Rectal smooth muscle tissue (tissue), 1 donor: ENCODE data around the gene SPATA33.

Source experiments
- H3K27ac ChIP-seq: one replicate; pipeline ENCODE4 v1.7.0; 2013; ENCODE audit warnings: low read depth, low read length, inconsistent platforms
- H3K27me3 ChIP-seq: one replicate; pipeline ENCODE4 v1.7.0; 2013; ENCODE audit warnings: low read length; ENCODE audit not compliant: control insufficient read depth, insufficient read depth
- H3K36me3 ChIP-seq: one replicate; pipeline ENCODE4 v1.7.0; 2013; ENCODE audit warnings: low read length; ENCODE audit not compliant: control insufficient read depth, insufficient read depth
- H3K4me1 ChIP-seq: one replicate; pipeline ENCODE4 v1.7.0; 2013; ENCODE audit warnings: low read length; ENCODE audit not compliant: control insufficient read depth, insufficient read depth
- H3K4me3 ChIP-seq: one replicate; pipeline ENCODE4 v1.7.0; 2013; ENCODE audit warnings: low read length
- H3K9ac ChIP-seq: one replicate; pipeline ENCODE4 v1.7.0; 2013; ENCODE audit warnings: low read length

Gene SPATA33

DNA sequence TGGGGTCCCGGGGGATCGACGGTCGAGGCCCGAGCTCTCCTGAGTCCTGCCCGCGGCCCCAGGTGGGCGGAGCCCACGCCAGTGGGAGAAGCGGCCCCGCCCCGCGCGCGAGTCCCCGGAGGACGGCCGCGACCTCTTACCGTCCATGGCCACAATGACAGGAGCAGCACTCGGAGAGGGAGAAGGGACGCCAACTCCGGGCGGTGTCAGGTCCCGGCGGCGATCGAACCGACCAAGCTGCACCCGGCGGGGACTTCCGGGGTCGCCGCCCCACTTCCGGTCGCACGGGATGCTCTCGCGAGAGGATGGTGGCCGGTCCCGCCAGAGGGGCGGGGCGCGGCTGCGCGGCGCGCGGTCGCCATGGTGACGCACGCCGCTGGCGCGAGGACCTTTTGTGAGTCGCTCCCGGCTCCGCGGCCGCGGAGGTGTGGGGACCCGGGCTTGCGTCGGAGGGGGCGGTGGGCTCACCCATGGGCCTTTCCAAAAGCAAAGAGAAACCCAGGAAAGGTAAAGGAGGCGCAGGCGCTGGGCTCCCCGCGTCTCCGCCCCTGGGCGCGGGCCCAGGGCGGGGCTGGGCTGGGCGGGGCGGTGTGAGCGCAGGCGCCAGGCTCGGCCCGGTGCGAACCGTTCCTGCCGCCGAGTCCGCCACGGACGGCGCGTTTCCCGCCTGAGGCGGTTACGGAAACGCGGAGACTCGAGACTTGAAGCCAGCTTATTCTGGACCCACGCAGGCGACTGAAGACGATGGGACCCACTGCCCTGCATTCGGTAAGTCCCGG, at the start of gene SPATA33, which contains the start of gene CHMP1A:
SPATA33 (plus strand) TSS at position 395 of the 779 bp plus-strand sequence; CDS start at position 471, 76 bp downstream.
CHMP1A (minus strand) TSS at position 267 of the 779 bp plus-strand sequence; CDS start at position 147, 120 bp downstream.
- H3K27me3 ChIP-seq = no peaks in the 10 kb centered on the region
- peaks cover 12% of the 10 kb centered on the region for H3K4me1 ChIP-seq
- H3K9ac ChIP-seq = peak within 1 kb of the TSS; percentile 62
- peak within 1 kb of the TSS; percentile 98 for H3K4me3 ChIP-seq
- peak within 1 kb of the TSS; percentile 75 for H3K27ac ChIP-seq
- H3K36me3 ChIP-seq = peaks cover 5% of the 10 kb centered on the region

- Histone ChIP-seq H3K27ac (no peak overlapping the region), H3K4me3 (no peak overlapping the region), H3K36me3 (no peaks in the 10 kb centered on the region), H3K27me3 (peaks cover 6% of the 10 kb centered on the region), H3K9ac (no peak overlapping the region), H3K4me1 (no peaks in the 10 kb centered on the region)
Observed at GRCh38 chr16:89607937-89608740, 49.5 kb upstream of the SPATA33 start.

DNA sequence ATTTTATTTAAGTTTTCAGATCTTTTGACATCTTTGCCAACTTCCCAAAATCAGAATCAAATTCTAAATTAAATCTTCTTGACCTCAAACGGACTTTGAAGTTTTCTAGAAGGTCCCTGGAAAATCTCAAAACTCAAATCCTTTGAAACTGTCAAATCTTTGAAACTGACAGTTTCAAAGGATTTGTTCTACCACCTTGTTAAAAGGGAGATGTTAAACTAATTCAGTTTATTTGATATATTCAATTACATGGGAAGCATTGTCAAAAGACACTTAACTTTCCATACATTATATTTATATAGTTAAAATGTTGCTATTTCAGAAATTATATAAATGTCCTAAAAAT, 47.6 kb upstream of the SPATA33 start:
- no peaks in the 10 kb centered on the region for H3K36me3 ChIP-seq
- H3K27ac ChIP-seq = no peak overlapping the region
- no peak overlapping the region for H3K4me3 ChIP-seq
- no peak overlapping the region for H3K9ac ChIP-seq
- peaks cover 10% of the 10 kb centered on the region for H3K27me3 ChIP-seq
- H3K4me1 ChIP-seq = no peaks in the 10 kb centered on the region

- Histone ChIP-seq H3K9ac (no peak overlapping the region), H3K4me3 (no peak overlapping the region), H3K27ac (no peak overlapping the region), H3K27me3 (peaks cover 13% of the 10 kb centered on the region), H3K36me3 (no peaks in the 10 kb centered on the region), H3K4me1 (no peaks in the 10 kb centered on the region)
Observed at GRCh38 chr16:89612415-89613166, 45.0 kb upstream of the SPATA33 start.

DNA sequence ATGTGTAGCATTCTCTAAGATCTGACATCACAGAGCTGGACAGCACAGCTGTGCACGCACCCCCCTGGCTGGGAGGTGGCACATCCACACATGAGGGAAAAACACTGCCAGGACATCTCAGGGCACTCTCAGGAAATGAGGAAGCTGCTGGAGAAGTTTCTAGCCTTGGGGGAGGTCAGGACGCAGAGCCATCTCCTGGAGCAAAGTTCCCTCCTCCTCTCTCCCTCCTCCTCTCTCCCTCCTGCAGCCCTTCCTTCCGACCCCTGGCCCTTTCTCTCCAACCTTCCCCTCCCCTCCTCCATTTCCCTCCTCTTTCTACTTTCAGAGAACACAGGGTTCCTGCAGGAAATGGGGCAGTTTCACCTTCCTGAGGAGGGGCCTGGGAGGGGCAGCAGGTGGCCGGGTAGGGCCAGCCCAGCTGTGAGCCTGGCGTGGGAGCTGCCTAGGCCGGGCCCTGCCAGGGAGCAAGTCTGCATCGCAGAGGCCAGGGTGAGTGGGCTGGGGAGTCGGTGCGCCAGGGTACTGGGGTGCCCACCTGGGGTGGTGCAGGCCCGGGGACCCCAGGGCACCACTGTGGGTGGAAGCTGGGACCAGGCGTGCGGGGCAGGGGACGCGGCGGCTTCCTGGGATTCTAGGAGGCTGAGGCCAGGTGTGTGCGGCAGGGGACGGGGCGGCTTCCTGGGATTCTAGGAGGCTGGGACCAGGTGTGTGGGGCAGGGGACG, 44.2 kb upstream of the SPATA33 start, which contains the start of gene DPEP1:
DPEP1 (plus strand) TSS at position 412 of the 723 bp plus-strand sequence. CDS start 16,769 bp downstream, outside the sequence.
- Histone ChIP-seq H3K27ac (no peak within 1 kb of the TSS), H3K36me3 (no peaks in the 10 kb centered on the region), H3K4me1 (no peaks in the 10 kb centered on the region), H3K4me3 (no peak within 1 kb of the TSS), H3K9ac (no peak within 1 kb of the TSS), H3K27me3 (peaks cover 13% of the 10 kb centered on the region)

- Histone ChIP-seq H3K4me3 (no peak overlapping the region), H3K27me3 (peaks cover 13% of the 10 kb centered on the region), H3K36me3 (no peaks in the 10 kb centered on the region), H3K27ac (no peak overlapping the region), H3K9ac (no peak overlapping the region), H3K4me1 (no peaks in the 10 kb centered on the region)
Observed at GRCh38 chr16:89613954-89614459, 43.6 kb upstream of the SPATA33 start.

DNA sequence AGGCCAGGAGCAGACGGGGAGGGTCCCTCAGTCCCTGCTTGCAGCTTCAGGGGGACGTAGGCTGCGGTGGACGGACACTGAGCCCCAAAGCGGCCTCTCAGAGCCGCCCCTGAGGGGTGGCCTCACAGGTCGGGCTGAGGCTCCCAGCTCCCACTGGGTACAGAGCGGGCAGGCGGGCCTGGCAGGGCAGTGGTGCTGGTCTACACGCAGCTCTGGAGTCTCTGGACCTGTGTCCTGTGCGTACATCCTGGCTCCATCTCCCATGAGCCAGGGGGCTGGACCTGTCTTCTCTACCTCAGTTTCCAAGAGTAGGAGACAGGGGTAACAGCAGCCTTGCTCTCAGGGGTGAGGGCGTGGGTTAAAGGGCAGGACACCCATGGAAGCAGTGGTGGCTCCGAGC, 42.5 kb upstream of the SPATA33 start:
- Histone ChIP-seq H3K36me3 (no peaks in the 10 kb centered on the region), H3K9ac (no peak overlapping the region), H3K4me1 (no peaks in the 10 kb centered on the region), H3K4me3 (no peak overlapping the region), H3K27ac (no peak overlapping the region), H3K27me3 (peaks cover 13% of the 10 kb centered on the region)

DNA sequence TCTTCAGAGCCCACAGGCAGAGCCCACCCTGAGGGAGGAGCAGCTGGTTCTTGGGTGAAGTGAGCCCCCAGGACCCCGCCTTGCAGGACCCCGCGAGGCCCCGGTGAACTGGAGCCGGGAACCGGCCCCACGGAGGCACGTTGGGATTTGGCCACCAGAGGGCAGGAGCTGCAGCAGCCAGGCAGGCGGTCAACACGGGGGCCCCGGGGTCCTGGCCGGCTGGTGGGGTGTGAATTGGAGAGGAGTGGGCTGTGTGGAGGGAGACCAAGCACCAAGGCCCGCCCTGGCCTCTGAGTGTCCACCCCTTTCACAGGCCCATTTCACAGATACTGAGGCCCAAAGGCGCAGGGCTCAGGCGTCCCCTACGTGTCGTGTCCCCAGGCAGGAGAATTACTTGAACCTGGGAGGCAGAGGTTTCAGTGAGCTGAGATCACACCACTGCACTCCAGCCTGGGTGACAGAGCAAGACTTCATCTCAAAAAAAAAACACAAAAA, 42.0 kb upstream of the SPATA33 start:
- H3K4me3 ChIP-seq = no peak overlapping the region
- H3K27ac ChIP-seq = no peak overlapping the region
- peaks cover 13% of the 10 kb centered on the region for H3K27me3 ChIP-seq
- H3K36me3 ChIP-seq = no peaks in the 10 kb centered on the region
- H3K4me1 ChIP-seq = no peaks in the 10 kb centered on the region
- H3K9ac ChIP-seq = no peak overlapping the region

DNA sequence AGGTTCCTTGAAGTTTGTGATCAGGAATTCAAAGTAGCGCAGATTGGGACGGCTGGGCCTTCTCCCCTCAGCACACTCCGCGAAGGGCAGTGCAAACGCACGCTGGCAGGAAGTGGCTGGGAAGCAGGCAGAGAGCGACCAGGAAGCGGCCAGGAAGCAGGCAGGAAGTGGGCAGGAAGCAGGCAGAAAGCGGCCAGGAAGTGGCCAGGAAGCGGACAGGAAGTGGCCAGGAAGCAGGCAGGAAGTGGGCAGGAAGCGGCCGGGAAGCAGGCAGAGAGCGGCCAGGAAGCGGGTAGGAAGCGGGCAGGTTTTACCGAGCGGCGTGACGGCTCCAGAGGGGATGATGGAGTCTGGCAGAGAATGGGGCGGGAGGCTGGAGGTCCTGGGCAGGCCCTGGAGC, 41.0 kb upstream of the SPATA33 start:
- Histone ChIP-seq H3K9ac (no peak overlapping the region), H3K27ac (no peak overlapping the region), H3K36me3 (no peaks in the 10 kb centered on the region), H3K27me3 (peaks cover 13% of the 10 kb centered on the region), H3K4me3 (no peak overlapping the region), H3K4me1 (no peaks in the 10 kb centered on the region)

DNA sequence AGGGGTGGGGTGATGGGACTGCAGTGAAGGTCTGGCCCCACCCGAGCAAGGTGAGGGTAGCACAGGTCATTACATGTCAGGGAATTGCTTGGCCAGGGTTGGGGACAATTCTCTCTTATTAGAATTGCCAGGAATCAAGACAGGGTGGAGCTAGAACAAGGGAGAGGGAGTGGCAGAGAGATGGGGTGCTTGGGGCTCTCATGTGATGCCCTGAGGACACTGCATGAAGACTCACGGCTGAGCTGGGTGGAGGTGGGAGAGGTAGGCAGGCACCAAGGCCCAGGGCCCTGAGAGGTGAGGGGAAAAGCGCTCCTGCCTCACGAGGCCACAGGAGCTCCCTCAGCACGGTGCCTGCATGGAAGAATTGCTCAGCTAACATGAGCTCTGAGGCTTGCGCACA, 40.6 kb upstream of the SPATA33 start:
- Histone ChIP-seq H3K27me3 (peaks cover 13% of the 10 kb centered on the region), H3K4me3 (no peak overlapping the region), H3K9ac (no peak overlapping the region), H3K4me1 (no peaks in the 10 kb centered on the region), H3K36me3 (no peaks in the 10 kb centered on the region), H3K27ac (no peak overlapping the region)

- H3K27me3 ChIP-seq = peaks cover 9% of the 10 kb centered on the region
- no peak overlapping the region for H3K9ac ChIP-seq
- no peak overlapping the region for H3K27ac ChIP-seq
- H3K4me1 ChIP-seq = no peaks in the 10 kb centered on the region
- no peak overlapping the region for H3K4me3 ChIP-seq
- H3K36me3 ChIP-seq = no peaks in the 10 kb centered on the region
Observed at GRCh38 chr16:89618109-89618998, 39.3 kb upstream of the SPATA33 start.
